Mesothelial cell of epicardium (in vitro differentiated cells): Measurements from ENCODE around the gene NCAM1. TPM values are rescaled to one million over a fixed set of nuclear protein-coding genes. Genes with fewer than 3 reads are reported as not detected.

ENCODE experiments used
- DNase-seq, 2 experiments: peaks; one replicate each; pipeline ENCODE4 v3.0.0; 2021; ENCODE audit warnings: low spot score in 2 of 2; ENCODE audit not compliant: unreplicated experiment in 2 of 2
- H3K27ac Mint-ChIP-seq: 2 replicates; pipeline ENCODE4 v1.8.0; 2021; ENCODE audit warnings: mixed read lengths
- H3K27me3 Mint-ChIP-seq: 2 replicates; pipeline ENCODE4 v1.8.0; 2021; ENCODE audit warnings: low read depth, mixed read lengths
- H3K36me3 Mint-ChIP-seq: 2 replicates; pipeline ENCODE4 v1.8.0; 2021; ENCODE audit warnings: mixed read lengths
- H3K4me1 Mint-ChIP-seq: 2 replicates; pipeline ENCODE4 v1.8.0; 2021; ENCODE audit warnings: mixed read lengths
- H3K4me3 Mint-ChIP-seq: 2 replicates; pipeline ENCODE4 v1.8.0; 2021; ENCODE audit warnings: mild to moderate bottlenecking, moderate library complexity, mixed read lengths
- H3K9me3 Mint-ChIP-seq: 2 replicates; pipeline ENCODE4 v1.8.0; 2021; ENCODE audit warnings: mixed read lengths
- total RNA-seq: library from RNA; stranded (reverse); gene quantifications from 3 replicates; pipeline ENCODE4 v1.2.1, GENCODE V29; 2021
- TF ChIP-seq, protein P1 (sequence below): fragments of 200-600 bp; sonication (generic); IDR thresholded peaks from one replicate; pipeline ENCODE4 v1.5.0; 2021; ENCODE audit warnings: antibody characterized with exemption; ENCODE audit not compliant: unreplicated experiment

NCAM1 gene
- total RNA-seq, 1 donor from 2014 or later: 139 TPM

DNA sequence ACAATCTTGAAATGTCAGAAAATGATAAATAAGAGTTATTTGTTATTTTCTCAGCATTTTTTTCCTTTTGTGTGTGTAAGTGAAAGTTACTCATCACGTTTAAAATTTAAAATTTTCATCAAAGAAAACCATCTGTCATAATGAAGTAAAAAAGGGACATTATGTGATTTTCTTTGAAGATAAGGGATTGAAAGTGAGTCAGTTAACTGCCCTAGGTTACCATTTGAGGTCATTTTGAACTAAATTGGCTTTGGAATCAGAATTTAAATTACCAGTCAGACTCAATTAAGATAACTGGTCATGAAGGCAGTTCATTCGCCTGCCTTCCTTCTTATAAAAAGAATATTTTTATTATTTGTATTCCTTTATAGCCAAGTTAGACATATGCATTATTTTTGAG lies 14.3 kb downstream of the NCAM1 start:
- Mint-ChIP-seq H3K27me3 (no peaks in the 10 kb centered on the region), H3K9me3 (no peaks in the 10 kb centered on the region), H3K4me1 (peaks cover 12% of the 10 kb centered on the region), H3K36me3 (no peaks in the 10 kb centered on the region), H3K4me3 (no peak overlapping the region), H3K27ac (no peak overlapping the region)
- TF ChIP-seq, protein P1, sequence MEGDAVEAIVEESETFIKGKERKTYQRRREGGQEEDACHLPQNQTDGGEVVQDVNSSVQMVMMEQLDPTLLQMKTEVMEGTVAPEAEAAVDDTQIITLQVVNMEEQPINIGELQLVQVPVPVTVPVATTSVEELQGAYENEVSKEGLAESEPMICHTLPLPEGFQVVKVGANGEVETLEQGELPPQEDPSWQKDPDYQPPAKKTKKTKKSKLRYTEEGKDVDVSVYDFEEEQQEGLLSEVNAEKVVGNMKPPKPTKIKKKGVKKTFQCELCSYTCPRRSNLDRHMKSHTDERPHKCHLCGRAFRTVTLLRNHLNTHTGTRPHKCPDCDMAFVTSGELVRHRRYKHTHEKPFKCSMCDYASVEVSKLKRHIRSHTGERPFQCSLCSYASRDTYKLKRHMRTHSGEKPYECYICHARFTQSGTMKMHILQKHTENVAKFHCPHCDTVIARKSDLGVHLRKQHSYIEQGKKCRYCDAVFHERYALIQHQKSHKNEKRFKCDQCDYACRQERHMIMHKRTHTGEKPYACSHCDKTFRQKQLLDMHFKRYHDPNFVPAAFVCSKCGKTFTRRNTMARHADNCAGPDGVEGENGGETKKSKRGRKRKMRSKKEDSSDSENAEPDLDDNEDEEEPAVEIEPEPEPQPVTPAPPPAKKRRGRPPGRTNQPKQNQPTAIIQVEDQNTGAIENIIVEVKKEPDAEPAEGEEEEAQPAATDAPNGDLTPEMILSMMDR: no peak
- no peak for DNase-seq

DNA sequence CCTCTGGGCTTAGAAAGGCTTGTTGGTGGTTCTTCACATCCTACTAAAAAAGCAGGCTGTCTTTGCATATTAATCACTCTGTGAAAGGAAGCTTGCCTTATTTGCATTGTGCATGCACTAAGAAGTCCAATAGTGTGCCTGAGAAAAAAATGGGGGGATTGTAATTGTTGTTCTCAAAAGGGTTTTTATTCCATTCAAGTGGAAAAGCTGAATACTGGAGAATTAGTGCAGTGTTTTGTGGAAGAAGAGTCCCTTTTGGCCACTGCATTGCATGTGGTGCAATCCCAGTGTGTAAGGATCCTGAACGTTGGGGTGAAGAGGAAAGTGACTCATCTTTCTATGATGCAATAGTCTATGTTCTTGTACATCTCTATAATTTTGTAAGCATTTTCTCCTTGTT lies 16.5 kb downstream of the NCAM1 start:
- Mint-ChIP-seq H3K9me3 (no peaks in the 10 kb centered on the region), H3K36me3 (no peaks in the 10 kb centered on the region), H3K27me3 (no peaks in the 10 kb centered on the region), H3K4me3 (no peak overlapping the region), H3K27ac (no peak overlapping the region), H3K4me1 (peaks cover 12% of the 10 kb centered on the region)
- TF ChIP-seq, protein P1: no peak
- DNase-seq: no peak

DNA sequence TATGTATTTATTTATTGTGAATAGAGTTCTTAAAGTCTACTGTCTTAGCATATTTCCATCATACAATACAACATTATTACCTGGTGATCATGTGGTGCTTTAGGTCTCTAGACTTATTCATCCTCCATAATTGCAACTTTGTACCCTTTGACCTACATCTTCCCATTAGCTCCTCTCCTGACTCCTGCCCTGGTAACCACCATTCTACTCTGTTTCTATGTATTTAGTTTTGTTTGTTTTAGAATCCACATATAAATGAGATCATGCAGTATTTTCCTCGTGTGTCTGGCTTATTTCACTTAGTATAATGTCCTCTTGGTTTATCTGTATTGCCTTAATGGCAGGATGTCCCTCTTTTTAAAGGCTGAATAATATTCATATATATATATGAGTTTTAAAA lies 22.7 kb downstream of the NCAM1 start:
- H3K27me3 Mint-ChIP-seq: no peaks in the 10 kb centered on the region
- TF ChIP-seq, protein P1: no peak
- H3K27ac Mint-ChIP-seq: no peak overlapping the region
- DNase-seq: no peak
- no peak overlapping the region for H3K4me3 Mint-ChIP-seq
- H3K4me1 Mint-ChIP-seq: no peaks in the 10 kb centered on the region
- H3K36me3 Mint-ChIP-seq: peaks cover 28% of the 10 kb centered on the region
- H3K9me3 Mint-ChIP-seq: peaks cover 42% of the 10 kb centered on the region

- TF ChIP-seq, protein P1: no peak
- no peaks in the 10 kb centered on the region for H3K27me3 Mint-ChIP-seq
- no peak overlapping the region for H3K4me3 Mint-ChIP-seq
- peaks cover 65% of the 10 kb centered on the region for H3K9me3 Mint-ChIP-seq
- no peak for DNase-seq
- no peak overlapping the region for H3K27ac Mint-ChIP-seq
- H3K36me3 Mint-ChIP-seq: peaks cover 51% of the 10 kb centered on the region
- H3K4me1 Mint-ChIP-seq: no peaks in the 10 kb centered on the region
Measured at GRCh38 chr11:112989198-112989597, 28.0 kb downstream of the NCAM1 start.

DNA sequence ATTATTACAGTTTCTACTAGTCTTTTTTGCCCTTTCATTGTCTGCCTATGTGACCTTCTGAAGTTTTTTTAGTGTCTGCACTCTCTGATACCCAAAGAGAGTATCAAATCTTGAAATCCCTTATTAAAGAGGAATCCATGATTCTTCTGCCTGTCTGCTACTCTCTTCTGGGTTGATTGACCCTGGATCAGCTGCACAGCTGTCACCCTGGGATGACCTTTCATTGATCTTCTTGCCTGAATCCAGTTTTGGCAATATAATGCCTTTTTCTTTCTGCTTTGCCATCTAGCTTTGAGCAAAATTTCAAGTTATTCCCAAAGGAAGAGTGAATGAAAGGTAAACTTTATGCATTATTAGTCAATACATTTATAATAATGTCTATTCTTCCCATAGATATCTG lies 32.6 kb downstream of the NCAM1 start:
- DNase-seq: no peak
- no peak overlapping the region for H3K4me3 Mint-ChIP-seq
- peaks cover 32% of the 10 kb centered on the region for H3K4me1 Mint-ChIP-seq
- H3K36me3 Mint-ChIP-seq: peaks cover 28% of the 10 kb centered on the region
- H3K9me3 Mint-ChIP-seq: peaks cover 29% of the 10 kb centered on the region
- H3K27ac Mint-ChIP-seq: no peak overlapping the region
- no peaks in the 10 kb centered on the region for H3K27me3 Mint-ChIP-seq
- TF ChIP-seq, protein P1: no peak
